BE2C (cell line): ENCODE measurements around the gene HNRNPR.

ENCODE experiments used
- DNase-seq: peaks from one replicate; pipeline ENCODE4 v3.0.0-alpha.2; 2020
- H3K27me3 ChIP-seq: fragments of 250-450 bp; sonication (Bioruptor Pico); 2 replicates; pipeline ENCODE4 v1.5.1; 2020; ENCODE audit warnings: mild to moderate bottlenecking
- H3K36me3 ChIP-seq: fragments of 250-450 bp; sonication (Bioruptor Pico); 2 replicates; pipeline ENCODE4 v1.5.1; 2020; ENCODE audit warnings: mild to moderate bottlenecking
- H3K4me1 ChIP-seq: fragments of 250-450 bp; sonication (Bioruptor Pico); 2 replicates; pipeline ENCODE4 v1.5.1; 2020
- H3K4me3 ChIP-seq: 2 replicates; pipeline ENCODE4 v1.5.1; 2011; ENCODE audit warnings: low read depth, low read length
- H3K9me3 ChIP-seq: fragments of 250-450 bp; sonication (Bioruptor Pico); 2 replicates; pipeline ENCODE4 v1.5.1; 2020
- TF ChIP-seq, protein P1 (sequence below): IDR thresholded peaks from 2 replicates; pipeline ENCODE4 v1.5.1; 2012; ENCODE audit warnings: mild to moderate bottlenecking, low read depth, low read length

Gene HNRNPR

DNA sequence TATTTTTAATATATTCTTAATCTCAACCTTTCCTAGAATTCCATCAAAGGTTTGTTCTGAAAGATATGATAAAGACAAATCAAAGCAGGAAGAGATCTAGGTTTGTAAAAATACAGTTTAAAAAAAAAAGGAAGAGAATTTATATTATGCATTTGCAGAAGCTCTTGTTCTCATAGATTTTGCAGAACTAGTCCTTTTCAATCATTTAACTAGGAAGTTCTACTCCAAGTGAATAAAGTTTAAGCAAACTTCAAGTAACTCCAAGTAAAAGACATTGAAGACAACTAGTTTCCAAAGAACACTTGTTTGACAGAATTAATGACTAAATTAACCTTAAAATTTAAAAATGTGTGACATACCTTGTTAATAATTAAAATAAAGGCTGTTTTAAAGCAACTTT, 55.9 kb downstream of the HNRNPR start:
- TF ChIP-seq, protein P1, sequence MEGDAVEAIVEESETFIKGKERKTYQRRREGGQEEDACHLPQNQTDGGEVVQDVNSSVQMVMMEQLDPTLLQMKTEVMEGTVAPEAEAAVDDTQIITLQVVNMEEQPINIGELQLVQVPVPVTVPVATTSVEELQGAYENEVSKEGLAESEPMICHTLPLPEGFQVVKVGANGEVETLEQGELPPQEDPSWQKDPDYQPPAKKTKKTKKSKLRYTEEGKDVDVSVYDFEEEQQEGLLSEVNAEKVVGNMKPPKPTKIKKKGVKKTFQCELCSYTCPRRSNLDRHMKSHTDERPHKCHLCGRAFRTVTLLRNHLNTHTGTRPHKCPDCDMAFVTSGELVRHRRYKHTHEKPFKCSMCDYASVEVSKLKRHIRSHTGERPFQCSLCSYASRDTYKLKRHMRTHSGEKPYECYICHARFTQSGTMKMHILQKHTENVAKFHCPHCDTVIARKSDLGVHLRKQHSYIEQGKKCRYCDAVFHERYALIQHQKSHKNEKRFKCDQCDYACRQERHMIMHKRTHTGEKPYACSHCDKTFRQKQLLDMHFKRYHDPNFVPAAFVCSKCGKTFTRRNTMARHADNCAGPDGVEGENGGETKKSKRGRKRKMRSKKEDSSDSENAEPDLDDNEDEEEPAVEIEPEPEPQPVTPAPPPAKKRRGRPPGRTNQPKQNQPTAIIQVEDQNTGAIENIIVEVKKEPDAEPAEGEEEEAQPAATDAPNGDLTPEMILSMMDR, result no peak
- no peaks in the 10 kb centered on the region for H3K4me1 ChIP-seq
- no peaks in the 10 kb centered on the region for H3K27me3 ChIP-seq
- no peaks in the 10 kb centered on the region; the same call in 1 of the 2 replicates for H3K36me3 ChIP-seq
- no peak overlapping the region for H3K4me3 ChIP-seq
- no peaks in the 10 kb centered on the region for H3K9me3 ChIP-seq
- no peak for DNase-seq

DNA sequence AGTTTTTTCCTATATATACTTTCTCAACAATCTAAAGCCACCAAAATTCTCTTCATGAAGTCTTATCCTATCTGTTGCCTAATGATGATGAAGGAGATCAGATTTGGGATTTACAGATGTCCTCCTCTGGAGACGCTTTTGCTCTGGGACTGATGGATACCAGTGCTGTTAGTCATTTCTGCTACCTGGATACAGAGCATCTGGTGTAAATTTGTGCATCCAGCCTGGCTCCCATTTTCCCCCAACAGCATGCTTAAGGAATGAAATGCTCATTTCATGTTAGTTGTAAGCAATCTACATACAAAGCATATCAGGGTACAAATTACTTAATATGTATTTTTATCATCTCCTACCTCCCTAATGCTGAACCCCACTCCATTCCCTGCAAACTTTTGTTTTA, 57.7 kb downstream of the HNRNPR start:
- Histone ChIP-seq H3K9me3 (no peaks in the 10 kb centered on the region), H3K4me3 (no peak overlapping the region), H3K36me3 (peaks cover 4% of the 10 kb centered on the region; the same call in 1 of the 2 replicates), H3K4me1 (no peaks in the 10 kb centered on the region), H3K27me3 (no peaks in the 10 kb centered on the region)
- DNase-seq, result no peak
- TF ChIP-seq, protein P1, result no peak

DNA sequence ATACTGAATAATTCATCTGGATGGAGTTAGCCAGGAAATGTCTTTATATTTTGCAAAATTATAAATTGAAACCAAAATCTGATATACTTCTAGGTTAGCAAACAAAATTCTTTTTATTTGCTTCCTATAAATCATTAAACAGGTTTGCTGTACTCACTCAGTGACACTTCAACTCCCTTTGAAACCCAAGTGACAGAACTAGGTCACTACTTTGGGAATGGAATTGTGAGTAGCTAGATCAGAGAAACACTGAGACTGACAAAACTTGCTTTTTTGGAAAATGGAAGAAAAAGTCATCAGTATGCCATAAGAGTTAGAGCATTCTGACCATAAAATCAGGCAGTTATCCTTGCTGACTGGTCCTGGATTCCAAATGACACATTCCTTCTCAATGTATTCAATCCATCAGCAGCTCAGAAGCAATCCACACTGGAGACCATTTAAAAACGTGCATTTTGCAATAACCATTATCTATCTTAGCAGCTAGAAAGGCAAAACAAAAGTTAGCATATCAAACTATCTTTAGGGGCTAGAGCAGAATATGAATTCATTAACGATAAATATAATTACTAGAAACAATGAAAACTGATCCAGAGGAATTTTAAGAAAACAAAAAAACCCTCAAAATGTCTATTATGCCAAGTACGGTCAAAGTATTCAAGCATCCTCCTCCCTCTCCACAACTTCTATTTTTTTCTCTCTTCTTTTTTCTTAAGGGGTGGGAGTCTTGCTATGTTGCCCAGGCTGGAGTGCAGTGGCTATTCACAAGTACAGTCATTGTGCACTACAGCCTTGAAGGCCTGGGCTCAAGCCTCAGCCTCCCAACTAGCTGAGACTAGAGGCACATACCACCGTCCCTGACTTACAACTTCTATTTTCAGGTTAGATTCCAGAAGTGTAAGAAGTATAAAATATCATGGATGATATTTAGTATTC, 60.1 kb downstream of the HNRNPR start:
- Histone ChIP-seq H3K4me1 (no peaks in the 10 kb centered on the region), H3K36me3 (peaks cover 4% of the 10 kb centered on the region; the same call in 1 of the 2 replicates), H3K9me3 (no peaks in the 10 kb centered on the region), H3K27me3 (no peaks in the 10 kb centered on the region), H3K4me3 (no peak overlapping the region)
- no peak for DNase-seq
- TF ChIP-seq, protein P1, result no peak

DNA sequence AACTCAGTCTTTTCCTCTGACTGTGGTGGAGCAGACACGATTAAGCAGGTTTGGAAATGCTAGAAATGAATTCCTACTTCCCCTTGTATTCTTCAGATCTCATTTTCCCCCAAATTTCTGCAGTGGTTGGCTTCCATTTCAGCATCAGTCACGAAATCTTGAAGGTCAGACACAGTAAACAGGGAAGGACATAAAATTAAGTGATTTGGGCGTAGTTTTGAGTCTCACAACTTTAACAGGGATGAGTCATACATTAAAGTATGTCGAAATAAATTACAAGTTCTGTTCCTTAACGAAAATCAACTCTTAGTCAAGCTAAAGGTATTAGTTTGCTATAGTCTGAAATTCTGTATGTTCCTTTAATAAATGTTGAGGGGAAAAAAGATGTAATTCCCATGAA, 61.1 kb downstream of the HNRNPR start:
- H3K27me3 ChIP-seq, result no peaks in the 10 kb centered on the region
- no peaks in the 10 kb centered on the region for H3K4me1 ChIP-seq
- H3K9me3 ChIP-seq, result no peaks in the 10 kb centered on the region
- TF ChIP-seq, protein P1, result no peak
- H3K4me3 ChIP-seq, result no peak overlapping the region
- no peak for DNase-seq
- peaks cover 4% of the 10 kb centered on the region; the same call in 1 of the 2 replicates for H3K36me3 ChIP-seq

DNA sequence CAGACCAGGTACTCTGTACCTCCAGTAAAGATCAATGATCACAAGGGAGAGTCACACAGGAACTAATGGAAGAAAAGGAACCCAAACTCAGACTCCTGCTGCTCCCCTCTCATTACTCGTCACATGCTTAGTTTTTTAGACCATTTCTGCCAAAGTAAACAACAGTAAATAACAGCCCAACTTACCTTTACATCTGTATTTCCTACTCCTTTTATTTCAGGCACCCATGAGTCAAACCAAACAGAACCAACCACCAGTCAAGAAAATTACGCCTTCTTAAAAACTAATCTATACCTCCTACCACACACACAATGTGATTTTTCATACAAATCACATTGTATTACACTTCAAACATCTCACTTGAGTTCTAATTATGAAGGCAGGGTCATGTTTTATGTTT, 65.4 kb downstream of the HNRNPR start:
- Histone ChIP-seq H3K36me3 (peaks cover 4% of the 10 kb centered on the region; the same call in 1 of the 2 replicates), H3K9me3 (no peaks in the 10 kb centered on the region), H3K4me3 (no peak overlapping the region), H3K27me3 (no peaks in the 10 kb centered on the region), H3K4me1 (peaks cover 3% of the 10 kb centered on the region; the same call in 1 of the 2 replicates)
- DNase-seq, result no peak
- TF ChIP-seq, protein P1, result no peak

GRCh38 chr1:23276531-23276930, 67.6 kb downstream of the HNRNPR start:
- Histone ChIP-seq H3K27me3 (no peaks in the 10 kb centered on the region), H3K4me1 (peaks cover 3% of the 10 kb centered on the region; the same call in 1 of the 2 replicates), H3K9me3 (no peaks in the 10 kb centered on the region), H3K4me3 (no peak overlapping the region), H3K36me3 (no peaks in the 10 kb centered on the region)
- TF ChIP-seq, protein P1, result no peak
- no peak for DNase-seq
